Measurements from ENCODE around the gene SERPINB10. TPM values are rescaled to one million over a fixed set of nuclear protein-coding genes. Genes with fewer than 3 reads are reported as not detected.
"Not testable (repeated sequence)": the region's sequence is repeated elsewhere in the genome, so short reads cannot be mapped to it uniquely, and the experiment has no call there.

SERPINB10 gene
- total RNA-seq, 2 experiments from 2014 or later: not detected

DNA sequence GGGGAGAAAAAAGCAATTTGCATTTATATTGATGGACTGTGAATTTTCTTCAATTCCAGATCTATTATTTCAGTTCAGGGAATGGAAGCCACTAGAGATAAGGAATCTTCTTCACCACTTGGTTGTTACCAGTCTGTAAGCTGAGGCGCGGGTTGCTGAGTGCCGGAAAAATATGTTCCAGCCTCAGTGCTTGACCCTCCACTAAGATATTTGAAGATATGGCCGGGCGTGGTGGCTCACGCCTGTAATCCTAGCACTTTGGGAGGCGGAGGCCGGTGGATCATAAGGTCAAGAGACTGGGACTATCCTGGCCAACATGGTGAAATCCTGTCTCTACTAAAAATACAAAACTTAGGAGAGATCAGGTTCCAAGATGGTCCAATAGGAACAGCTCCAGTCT is 32.2 kb downstream of the SERPINB10 start:
- Histone ChIP-seq H3K36me3 (ENCODE audit: insufficient read depth, low read length) (no peaks in the 10 kb centered on the region), H3K4me3 (ENCODE audit: low read length) (no peak overlapping the region), H3K27me3 (ENCODE audit: control insufficient read depth in 1 of 2, insufficient read depth in 2 of 2, low read length in 2 of 2) (peaks cover 15 to 20% of the 10 kb centered on the region in 2 experiments), H3K4me1 (ENCODE audit: insufficient read depth, low read length) (peaks cover 13% of the 10 kb centered on the region), H3K9me3 (ENCODE audit: control insufficient read depth in 1 of 2, insufficient read depth in 1 of 2, low read length in 2 of 2) (peaks cover 0 to 5% of the 10 kb centered on the region in 2 experiments), H3K27ac (ENCODE audit: low read depth in 1 of 2, low read length in 2 of 2) (no peak overlapping the region)
- ATAC-seq (ENCODE audit: poor library complexity): no peak
- Mint-ChIP-seq H3K36me3 (ENCODE audit: low read depth) (no peaks in the 10 kb centered on the region), H3K4me3 (no peak overlapping the region), H3K27me3 (peaks cover 44% of the 10 kb centered on the region), H3K27ac (no peak overlapping the region), H3K9me3 (no peaks in the 10 kb centered on the region), H3K4me1 (ENCODE audit: low read depth) (no peaks in the 10 kb centered on the region)
- CTCF ChIA-PET: no interaction called here
- POLR2A ChIA-PET: no interaction called here
- DNase-seq: no peak
- intact Hi-C loops (cut with DNase I, micrococcal nuclease): no loop called here
- TF ChIP-seq, protein P1, sequence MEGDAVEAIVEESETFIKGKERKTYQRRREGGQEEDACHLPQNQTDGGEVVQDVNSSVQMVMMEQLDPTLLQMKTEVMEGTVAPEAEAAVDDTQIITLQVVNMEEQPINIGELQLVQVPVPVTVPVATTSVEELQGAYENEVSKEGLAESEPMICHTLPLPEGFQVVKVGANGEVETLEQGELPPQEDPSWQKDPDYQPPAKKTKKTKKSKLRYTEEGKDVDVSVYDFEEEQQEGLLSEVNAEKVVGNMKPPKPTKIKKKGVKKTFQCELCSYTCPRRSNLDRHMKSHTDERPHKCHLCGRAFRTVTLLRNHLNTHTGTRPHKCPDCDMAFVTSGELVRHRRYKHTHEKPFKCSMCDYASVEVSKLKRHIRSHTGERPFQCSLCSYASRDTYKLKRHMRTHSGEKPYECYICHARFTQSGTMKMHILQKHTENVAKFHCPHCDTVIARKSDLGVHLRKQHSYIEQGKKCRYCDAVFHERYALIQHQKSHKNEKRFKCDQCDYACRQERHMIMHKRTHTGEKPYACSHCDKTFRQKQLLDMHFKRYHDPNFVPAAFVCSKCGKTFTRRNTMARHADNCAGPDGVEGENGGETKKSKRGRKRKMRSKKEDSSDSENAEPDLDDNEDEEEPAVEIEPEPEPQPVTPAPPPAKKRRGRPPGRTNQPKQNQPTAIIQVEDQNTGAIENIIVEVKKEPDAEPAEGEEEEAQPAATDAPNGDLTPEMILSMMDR (IDR thresholded peaks at IDR 0.05): no peak

DNA sequence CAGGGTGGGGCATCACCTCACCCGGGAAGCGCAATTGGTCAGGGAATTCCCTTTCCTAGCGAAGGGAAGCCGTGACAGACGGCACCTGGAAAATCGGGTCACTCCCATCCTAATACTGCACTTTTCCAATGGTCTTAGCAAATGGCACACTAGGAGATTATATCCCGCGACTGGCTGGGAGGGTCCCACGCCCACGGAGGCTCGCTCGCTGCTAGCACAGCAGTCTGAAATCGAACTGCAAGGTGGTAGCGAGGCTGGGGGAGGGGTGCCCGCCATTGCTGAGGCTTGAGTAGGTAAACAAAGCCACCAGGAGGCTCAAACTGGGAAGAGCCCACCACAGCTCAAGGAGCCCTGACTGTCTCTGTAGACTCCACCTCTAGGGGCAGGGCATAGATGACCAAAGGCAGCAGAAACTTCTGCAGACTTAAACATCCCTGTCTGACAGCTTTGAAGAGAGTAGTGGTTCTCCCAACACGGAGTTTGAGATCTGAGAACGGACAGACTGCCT is 32.8 kb downstream of the SERPINB10 start:
- DNase-seq; H3K4me3 ChIP-seq (ENCODE audit: low read length); H3K36me3 Mint-ChIP-seq (ENCODE audit: low read depth); ATAC-seq (ENCODE audit: poor library complexity); CTCF ChIA-PET; intact Hi-C loops (cut with DNase I, micrococcal nuclease); H3K27ac Mint-ChIP-seq; POLR2A ChIA-PET; H3K9me3 Mint-ChIP-seq; H3K36me3 ChIP-seq (ENCODE audit: insufficient read depth, low read length); H3K9me3 ChIP-seq (ENCODE audit: control insufficient read depth in 1 of 2, insufficient read depth in 1 of 2, low read length in 2 of 2); H3K4me1 Mint-ChIP-seq (ENCODE audit: low read depth); H3K27ac ChIP-seq (ENCODE audit: low read depth in 1 of 2, low read length in 2 of 2); H3K4me3 Mint-ChIP-seq: not testable (repeated sequence)
- Histone ChIP-seq H3K4me1 (ENCODE audit: insufficient read depth, low read length) (peaks cover 13% of the 10 kb centered on the region), H3K27me3 (ENCODE audit: control insufficient read depth in 1 of 2, insufficient read depth in 2 of 2, low read length in 2 of 2) (peaks cover 15 to 16% of the 10 kb centered on the region in 2 experiments)
- H3K27me3 Mint-ChIP-seq: peaks cover 45% of the 10 kb centered on the region

DNA sequence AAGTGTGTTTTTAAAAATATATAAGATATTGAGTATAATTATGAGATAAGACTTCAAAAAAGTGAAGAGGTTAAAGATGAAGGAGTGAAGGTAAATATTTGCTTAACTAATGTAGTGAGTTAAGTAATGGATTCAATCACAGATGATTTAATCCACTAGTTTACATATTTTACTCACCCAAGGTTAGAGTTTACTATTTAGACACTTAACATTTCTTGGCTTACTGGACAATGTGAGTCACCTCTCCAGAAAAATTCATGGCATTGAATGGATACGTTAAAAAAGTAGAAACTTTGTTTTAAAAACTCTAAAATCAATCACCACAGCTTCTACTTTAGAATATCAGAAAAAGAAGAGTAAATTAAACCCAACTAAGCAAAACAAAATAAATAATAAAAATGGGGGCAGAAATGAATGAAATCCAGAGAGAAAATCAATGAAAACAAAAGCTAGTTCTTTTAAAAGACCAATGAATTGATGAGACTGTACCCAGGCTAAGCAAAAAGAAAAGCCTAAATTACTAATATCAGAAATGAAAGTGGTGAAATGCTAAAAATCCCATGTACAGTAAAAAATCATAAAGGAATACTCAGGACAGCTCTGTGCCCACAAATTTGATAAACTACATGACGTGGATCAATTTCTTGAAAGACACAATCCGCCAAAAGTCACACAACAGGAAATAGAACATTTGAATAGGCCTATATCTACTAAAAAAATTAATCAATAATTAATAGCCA is 39.5 kb downstream of the SERPINB10 start:
- DNase-seq (no peak), ATAC-seq (ENCODE audit: poor library complexity) (no peak)
- peaks cover 7% of the 10 kb centered on the region for H3K4me1 ChIP-seq (ENCODE audit: insufficient read depth, low read length)
- H3K27me3 Mint-ChIP-seq: peaks cover 58% of the 10 kb centered on the region
- TF ChIP-seq, protein P1 (IDR thresholded peaks at IDR 0.05): no peak
- intact Hi-C loops (cut with DNase I, micrococcal nuclease): no loop called here
- H3K4me3 ChIP-seq (ENCODE audit: low read length): no peak overlapping the region
- no peak overlapping the region for H3K4me3 Mint-ChIP-seq
- H3K27ac Mint-ChIP-seq: no peak overlapping the region
- no peaks in the 10 kb centered on the region for H3K36me3 Mint-ChIP-seq (ENCODE audit: low read depth)
- H3K9me3 Mint-ChIP-seq: no peaks in the 10 kb centered on the region
- H3K4me1 Mint-ChIP-seq (ENCODE audit: low read depth): peaks cover 16% of the 10 kb centered on the region
- no peak overlapping the region for H3K27ac ChIP-seq (ENCODE audit: low read depth in 1 of 2, low read length in 2 of 2)
- ChIA-PET CTCF (no interaction called here), POLR2A (no interaction called here)
- no peaks in the 10 kb centered on the region for H3K36me3 ChIP-seq (ENCODE audit: insufficient read depth, low read length)
- no peaks in the 10 kb centered on the region for H3K9me3 ChIP-seq (ENCODE audit: control insufficient read depth in 1 of 2, insufficient read depth in 1 of 2, low read length in 2 of 2)
- peaks cover 4 to 5% of the 10 kb centered on the region in 2 experiments for H3K27me3 ChIP-seq (ENCODE audit: control insufficient read depth in 1 of 2, insufficient read depth in 2 of 2, low read length in 2 of 2)
